NCI-H2107 (cell line): ENCODE measurements around the gene IFIT3.
"Not testable (repeated sequence)": the region's sequence is repeated elsewhere in the genome, so short reads cannot be mapped to it uniquely, and the experiment has no call there.

ENCODE experiments used
- DNase-seq: peaks from one replicate; lab custom pipeline; 2025; lab: John Stamatoyannopoulos, UW

Gene IFIT3, protein sequence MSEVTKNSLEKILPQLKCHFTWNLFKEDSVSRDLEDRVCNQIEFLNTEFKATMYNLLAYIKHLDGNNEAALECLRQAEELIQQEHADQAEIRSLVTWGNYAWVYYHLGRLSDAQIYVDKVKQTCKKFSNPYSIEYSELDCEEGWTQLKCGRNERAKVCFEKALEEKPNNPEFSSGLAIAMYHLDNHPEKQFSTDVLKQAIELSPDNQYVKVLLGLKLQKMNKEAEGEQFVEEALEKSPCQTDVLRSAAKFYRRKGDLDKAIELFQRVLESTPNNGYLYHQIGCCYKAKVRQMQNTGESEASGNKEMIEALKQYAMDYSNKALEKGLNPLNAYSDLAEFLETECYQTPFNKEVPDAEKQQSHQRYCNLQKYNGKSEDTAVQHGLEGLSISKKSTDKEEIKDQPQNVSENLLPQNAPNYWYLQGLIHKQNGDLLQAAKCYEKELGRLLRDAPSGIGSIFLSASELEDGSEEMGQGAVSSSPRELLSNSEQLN

DNA sequence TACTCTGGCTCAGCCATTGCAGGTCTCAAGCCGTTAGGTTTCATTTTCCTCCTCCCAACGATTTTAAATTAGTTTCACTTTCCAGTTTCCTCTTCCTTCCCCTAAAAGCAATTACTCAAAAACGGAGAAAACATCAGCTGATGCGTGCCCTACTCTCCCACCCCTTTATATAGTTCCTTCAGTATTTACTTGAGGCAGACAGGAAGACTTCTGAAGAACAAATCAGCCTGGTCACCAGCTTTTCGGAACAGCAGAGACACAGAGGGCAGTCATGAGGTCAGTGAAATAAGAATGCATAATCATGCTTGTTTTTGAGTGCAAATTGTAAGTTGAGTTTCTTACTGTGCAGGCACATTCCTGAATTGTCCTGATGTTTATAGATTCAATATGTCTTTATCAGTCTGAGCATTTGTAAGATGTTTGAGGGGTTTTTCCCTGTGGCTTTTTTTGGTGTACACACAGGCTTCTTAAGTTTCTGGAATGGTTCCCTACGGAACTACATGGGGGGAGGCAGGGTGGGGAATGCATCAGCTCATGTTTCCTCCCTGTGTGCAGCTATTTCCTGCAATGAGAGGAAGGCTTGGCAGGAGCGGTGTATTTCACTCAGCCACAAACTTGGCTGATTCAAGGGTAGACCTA, at the start of gene IFIT3:
Gene IFIT3, plus strand, starts transcription at position 195 of the 639 bp plus-strand sequence. Its CDS starts 77 bp downstream, at position 272.
- DNase-seq = no peak

DNA sequence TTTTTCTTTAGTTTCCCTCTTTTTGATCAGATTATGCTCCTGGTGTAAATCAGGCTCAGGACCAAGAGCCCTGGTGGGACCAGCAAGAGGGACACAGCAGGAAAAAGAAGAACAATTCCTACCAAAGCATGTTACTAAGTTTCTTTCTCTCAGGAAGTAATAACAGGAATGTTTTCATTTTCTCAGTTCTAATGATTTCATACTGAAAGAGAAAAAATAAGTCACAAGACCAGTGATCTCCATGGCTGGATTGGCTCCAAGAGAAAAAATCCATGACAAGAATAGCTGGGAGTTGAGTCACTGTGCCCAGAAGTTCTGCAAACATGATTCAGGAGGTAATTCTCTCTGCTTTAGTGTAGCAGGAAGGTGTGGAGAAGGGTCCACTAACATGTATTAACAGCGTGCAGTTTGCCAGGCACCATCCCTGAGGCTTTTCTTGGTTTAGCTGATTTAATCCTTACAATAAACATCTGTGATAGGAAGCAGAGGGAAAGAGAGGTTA, 49.7 kb upstream of the IFIT3 start:
- DNase-seq = no peak

DNA sequence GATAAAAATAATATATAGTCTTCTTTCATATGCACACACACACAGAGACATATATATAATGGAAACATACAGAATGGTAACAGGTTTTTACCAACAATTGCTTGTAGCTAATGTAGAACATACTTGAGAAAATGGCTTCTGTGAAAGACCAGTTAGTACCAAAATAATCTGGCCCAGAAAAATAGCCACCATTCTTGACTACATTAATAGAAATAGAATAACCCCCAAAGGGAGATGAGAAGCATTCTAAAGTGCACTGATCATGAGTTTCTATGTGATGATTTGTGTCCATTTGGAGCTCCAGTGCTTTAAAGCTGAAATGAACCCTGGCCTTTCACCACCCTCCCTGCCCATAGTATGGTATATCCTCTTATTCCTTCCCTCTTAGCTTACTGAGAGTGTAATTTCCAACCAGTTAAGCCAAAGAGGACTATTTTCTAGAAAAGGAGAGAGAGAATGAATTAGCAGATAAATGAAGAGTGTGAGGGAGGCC, 48.9 kb upstream of the IFIT3 start:
- DNase-seq = no peak

DNA sequence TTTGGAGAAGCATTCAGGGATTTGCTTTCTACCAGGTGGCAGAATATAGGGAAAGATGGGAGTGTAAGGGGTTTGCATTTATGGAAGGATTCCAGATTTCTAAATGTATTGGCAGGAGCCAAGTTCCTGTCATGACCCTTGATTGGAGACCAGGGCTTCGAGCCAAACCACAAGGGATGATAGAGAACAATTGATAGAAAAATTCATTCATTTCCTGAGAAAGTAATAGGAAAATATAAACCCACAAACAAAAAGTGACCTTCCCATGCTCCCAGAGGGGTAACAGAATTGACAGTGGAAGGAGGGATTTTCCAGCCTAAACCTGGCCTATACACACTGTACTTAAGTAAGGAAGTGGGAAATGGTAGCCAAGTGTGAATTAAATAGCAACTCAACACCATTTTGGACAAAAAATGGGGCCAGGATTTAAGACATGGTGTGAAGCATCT, 48.4 kb upstream of the IFIT3 start:
- no peak for DNase-seq

DNA sequence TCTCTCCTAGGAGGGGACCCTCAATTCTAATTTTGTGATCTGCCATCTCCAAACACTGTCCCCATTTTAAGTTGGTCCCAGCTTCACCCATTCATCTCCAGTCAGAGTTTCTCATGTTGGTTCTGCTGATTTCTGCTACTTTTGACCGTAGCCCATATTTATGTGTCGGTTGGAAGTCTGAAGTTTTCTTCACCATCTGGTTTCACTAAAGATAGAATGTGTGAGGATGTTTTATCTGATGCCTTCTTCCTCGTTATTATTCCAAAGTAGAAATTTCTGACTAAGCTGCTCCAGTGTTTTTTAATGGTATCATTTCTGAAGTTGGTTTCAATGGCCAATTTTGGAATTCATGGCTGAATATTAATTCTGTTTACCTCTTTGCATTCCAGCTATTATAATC, 47.3 kb upstream of the IFIT3 start:
- no peak for DNase-seq

DNA sequence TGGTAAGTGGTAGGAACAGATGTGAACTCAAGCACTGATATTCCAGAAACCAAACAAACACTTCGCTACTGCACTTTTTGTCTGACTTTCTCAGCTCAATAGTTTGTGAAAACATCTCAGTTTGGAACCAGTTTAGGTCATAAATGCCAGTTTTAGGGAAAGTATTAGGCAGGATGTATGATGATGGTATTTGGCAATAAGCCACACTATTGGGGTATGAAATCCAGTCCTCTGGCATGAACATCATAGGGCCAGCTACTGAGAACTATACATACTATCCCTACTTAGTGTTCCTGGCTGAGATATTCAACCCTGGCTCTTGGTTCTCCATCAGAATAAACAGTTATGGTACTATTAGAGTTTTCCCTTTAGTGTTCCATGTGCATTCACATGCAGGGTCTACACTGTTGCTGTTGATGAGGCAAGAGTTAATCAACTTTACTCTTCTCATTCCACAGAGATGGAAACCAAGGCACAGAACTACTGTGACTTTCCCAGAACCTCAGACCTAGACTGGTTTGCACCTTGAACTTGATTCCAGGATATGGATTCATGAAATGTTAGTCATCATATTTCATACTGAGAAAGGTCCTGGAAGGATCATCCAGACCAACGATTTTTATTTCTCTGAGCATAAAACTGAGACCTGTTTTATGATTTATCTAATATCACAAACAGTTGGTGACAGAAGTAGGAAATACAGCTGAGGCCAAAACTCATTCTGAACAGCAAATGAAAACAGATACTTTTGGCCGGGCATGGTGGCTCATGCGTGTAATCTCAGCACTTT, 46.0 kb upstream of the IFIT3 start:
- DNase-seq = no peak

DNA sequence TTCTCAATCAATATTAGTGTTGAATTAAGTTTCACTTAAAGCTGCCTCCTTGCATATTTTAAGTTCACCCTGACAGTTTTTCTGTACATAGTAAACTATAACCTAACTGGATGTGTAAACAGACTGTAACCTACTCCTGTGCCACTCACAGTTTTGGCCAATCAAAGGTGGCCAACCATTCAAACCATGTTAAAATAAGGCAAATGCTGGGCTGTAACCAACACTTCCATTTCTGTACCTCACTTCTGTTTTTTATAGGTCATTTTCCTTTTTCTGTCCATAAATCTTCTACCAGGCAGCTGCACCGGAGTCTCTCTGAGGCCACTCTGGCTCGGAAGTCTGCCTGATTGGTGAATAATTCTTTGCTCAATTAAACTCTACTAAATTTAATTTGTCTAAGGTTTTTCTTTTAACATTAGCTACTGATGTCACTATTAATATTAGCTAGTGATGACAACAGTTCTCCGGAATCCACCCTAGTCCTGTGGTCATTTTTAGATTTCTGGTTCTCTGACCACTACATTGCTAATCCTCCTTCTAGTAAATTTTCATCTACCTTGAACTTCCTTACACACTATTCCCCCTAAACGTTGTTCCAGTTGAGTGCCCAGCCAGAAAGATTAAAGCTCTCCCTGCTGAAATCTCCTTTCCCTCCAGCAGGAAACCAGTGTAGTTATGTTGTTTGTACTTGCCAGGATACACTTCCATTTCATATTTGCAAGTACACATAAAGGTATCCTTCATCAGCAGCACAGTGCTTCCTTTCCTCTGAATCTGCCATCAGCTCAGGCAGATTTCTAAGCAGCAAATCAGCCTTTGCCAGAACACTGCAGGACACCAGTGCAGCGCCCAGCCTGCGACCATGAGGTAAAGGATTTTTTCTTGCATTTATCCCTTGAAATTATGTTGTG, 44.5 kb upstream of the IFIT3 start:
- no peak for DNase-seq

DNA sequence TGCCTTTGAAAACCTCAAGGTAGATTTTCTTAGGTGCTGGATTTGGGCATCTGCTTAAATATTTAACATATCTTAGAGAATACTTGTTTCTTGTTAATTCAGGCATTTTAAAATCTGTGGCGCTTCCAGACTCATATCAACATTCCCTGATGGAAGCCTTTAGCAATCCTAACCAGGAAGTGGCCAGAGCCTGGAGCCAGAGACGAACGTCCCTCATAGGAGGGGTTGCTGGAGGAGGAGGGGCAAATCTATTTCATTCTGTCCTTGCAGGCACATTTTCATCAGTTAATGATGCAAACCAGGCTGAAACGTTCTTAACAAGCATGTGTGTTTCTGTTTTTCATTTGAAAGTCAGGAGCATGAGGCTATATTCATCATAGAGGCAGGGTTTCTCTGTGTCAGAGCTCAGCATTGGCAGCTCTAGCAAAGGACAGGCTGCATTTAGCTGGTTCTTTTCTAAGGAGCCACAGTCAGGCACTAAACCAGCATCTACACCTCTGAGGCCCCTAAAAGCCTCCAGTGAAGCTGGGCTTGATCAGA, 43.8 kb upstream of the IFIT3 start:
- DNase-seq = no peak

DNA sequence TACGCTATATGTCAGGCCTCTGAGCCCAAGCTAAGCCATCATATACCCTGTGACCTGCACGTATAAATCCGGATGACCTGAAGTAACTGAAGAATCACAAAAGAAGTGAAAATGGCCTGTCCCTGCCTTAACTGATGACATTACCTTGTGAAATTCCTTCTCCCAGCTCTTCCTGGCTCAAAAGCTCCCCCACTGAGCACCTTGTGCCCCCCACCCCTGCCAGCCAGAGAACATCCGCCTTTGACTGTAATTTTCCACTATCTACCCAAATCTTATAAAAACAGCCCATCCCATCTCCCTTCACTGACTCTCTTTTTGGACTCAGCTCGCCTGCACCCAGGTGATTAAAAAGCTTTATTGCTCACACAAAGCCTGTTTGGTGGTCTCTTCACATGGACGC, 43.1 kb upstream of the IFIT3 start:
- not testable (repeated sequence) for DNase-seq

DNA sequence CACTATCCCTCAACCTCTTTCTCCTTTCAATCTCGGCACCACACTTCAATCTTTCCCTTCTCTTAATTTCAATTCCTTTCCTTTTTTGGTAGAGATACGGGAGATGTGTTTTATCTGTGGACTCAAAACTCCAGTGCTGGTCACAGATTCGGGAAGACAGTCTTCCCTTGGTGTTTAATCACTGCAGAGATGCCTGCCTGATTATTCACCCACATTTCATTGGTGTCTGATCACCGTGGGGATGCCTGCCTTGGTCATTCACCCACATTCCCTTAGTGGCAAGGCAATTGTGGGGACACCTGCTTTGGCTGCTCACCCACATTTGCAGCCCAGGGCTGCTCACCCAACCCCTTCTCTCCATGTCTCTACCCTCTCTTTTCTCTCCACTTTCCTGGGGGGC, 42.5 kb upstream of the IFIT3 start:
- DNase-seq = not testable (repeated sequence)

DNA sequence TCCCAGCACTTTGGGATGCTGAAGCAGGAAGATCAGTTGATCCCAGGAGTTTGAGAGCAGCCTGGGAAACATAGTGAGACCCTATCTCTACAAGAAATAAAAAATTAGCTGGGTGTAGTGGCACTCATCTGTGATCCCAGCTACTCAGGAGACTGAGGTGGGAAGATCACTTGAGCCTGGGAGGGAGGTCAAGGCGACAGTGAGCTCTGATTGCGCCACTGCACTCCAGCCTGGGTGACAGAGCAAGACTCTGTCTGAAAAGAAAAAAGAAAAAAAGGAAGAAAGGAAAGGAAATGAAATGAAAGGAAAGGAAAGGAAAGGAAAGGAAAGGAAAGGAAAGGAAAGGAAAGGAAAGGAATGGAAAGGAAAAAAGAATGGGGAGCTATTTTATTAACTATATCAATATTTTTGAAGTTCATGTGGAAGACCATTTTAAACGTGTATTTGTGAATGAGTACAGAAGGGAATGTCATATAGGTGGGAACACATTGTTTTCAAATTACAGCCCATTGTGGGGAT, 33.0 kb upstream of the IFIT3 start:
- no peak for DNase-seq

DNA sequence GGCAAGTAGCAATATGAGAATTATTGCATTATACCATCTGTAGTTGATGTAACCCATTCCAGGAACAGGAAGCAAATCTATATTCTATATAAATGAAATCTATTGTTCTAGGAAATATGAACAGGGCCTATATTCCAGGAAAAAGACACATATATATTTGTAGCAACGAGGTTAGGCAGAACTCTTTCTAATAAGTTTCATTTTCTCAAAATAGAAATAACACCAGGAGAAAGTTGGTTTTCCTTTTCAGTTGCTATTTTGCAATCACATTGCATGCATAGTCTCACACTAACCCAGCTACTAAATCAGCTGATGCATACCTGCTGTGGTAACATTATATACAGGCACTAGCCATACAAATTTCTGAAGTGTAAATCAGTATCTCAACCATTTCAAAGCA, 32.2 kb upstream of the IFIT3 start:
- DNase-seq = no peak

DNA sequence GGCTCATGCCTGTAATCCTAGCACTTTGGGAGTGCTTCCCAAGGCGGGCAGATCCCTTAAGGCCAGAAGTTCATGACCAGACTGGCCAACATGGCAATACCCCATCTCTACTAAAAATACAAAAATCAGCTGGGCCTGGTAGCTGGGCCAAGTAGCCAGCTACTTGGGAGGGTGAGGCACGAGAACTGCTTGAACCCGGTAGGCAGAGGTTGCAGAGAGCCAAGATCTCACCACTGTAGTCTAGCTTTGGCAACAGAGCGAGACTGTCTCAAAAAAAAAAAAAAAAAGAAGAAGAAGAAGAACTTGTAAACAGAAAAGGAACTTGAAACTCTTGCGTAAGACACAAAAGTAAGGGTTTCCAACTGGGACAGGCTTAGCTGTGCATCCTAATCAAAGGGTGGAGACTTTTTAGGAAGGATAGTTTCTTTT, 31.6 kb upstream of the IFIT3 start:
- no peak for DNase-seq

DNA sequence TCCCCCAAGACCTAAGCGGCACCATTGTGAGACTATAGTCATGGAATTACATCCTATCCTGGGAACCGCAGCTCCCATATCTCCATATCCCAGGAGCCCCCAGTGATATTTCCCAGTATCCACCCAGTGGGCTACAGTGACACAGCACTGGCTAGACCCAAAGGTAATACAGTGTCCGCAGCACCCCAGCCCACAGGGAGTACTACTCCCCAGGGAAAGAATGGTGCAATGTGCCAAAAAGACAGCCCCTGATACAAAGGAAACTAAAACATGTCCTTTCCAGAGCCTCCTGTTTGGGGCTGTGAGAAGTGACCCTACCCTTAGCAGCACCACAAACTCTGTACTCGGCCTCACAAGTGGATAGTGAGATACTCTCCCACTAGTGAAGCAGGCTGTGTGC, 30.4 kb upstream of the IFIT3 start:
- no peak for DNase-seq

DNA sequence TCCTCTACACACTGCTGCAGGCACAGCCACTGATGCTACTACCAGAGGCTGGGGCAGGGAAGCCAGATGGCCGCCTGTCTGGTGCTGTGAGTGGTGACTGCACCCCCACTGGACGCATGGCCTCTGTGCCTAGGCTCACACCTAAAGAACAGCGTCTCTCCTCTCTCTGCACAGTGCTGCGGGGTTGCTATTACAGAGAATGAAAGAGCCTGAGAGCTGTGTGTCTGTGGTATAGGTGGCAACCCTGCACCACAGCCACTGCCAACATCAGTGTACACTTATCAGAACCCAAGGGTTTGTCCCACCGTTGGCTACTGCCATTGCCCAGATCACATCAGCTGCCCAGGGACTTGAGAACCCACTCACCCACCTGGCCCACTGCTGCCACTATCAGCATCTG, 30.0 kb upstream of the IFIT3 start:
- DNase-seq = no peak

DNA sequence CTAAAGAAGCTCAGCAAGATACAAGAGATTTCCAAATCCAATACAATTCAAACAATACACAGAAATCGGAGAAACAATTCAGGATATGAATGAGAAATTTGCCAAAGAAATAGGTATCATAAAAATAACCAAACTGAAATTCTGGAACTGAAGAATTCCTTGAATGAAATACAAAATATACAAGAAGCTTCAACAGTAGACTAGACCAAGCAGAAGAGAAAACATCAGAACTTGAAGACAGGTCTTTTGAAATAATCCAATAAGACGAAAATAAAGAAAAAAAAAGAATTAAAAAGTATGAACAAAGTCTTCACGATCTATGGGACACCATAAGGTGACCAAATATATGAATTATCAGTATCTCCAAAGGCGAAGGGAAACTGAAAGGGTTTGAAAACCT, 28.8 kb upstream of the IFIT3 start:
- DNase-seq = no peak

DNA sequence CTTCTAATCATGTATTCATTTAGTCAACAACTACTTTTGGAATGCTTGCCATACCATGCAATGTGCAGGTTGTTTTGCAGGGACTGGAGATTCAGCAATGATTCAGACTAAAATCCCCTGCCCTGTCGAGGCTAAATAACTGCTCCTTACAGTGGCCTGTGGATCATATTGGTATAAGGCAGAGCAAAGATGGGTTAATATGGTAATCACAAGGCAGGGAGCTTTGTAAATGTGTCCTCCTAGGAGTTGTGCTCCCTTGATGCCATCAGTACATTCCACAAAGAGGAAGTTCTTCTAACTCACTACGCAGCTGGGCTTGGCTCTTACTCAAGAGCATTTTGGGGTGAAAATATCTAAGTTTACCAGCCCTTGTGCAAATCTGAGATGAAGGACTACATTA, 26.6 kb upstream of the IFIT3 start:
- DNase-seq = no peak

DNA sequence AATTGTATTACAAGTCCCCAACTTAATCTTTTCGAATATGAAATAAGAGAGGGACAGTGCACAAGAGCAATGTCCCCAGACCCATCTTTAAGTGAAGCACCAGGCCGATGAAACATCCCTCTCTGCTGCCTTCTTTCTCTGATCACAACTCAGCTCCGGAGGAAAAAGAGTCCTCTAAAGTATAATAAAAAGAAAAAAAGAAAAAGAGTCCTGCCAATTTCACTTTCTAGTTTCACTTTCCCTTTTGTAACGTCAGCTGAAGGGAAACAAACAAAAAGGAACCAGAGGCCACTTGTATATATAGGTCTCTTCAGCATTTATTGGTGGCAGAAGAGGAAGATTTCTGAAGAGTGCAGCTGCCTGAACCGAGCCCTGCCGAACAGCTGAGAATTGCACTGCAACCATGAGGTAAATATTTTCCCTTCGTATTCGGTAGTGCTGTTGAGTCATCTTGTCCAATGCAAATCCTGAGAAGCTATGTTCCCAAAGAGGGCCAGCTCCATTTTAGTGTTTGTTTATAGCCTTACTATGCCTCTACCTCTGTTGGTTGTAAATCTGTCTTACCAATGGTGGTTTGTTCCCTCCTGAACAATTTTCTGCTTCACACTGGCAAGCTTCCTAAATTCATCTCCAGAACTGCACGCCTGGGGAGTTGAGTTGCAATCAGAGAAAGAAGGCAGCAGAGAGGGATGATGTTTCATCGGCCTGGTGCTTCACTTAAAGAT, 25.9 kb upstream of the IFIT3 start, which contains the start of gene IFIT2:
Gene IFIT2, plus strand, starts transcription at position 326 of the 725 bp plus-strand sequence. Its CDS starts 78 bp downstream, at position 404.
- DNase-seq = peak; percentile 7

DNA sequence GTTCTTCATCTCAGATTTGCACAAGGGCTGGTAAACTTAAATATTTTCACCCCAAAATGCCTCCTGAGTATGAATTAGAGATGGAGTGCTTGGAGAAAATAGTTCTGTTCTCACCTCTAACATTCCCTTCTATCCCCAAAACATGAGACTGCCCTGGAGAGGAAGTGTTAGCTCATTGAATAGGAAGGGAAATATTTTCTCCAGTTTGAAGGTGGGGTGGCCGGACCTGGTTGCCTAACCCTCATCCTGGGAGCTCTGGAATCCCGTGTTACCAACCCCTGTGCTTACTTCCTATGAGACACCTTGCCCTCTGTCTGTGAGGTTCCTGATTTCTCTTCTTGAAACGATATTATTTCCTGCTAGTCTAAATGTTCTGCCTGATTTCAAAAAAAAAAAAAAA, 25.2 kb upstream of the IFIT3 start:
- no peak for DNase-seq

DNA sequence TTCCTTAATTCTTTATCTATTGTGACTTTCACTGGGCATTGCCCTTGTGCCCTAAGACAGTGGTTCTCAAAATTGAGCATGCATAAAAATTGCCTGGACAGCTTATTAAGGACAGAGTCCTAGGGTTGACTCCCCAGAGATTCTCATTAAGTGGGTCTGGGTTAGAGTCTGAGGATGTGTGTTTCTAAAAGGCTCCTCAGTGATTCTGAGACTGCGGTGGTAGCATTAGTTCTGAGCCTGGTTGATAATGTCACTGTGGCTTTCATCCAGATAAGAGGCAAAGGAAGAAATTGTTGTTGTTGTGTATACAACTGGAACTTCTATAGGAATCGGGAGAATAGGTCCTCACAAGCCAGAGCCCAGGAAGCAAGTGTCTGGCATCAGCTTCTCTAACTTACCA, 24.6 kb upstream of the IFIT3 start:
- no peak for DNase-seq
